Measurements from ENCODE around the gene PAXIP1. TPM values are rescaled to one million over a fixed set of nuclear protein-coding genes. Genes with fewer than 3 reads are reported as not detected.

PAXIP1 gene
- total and polyA plus RNA-seq, 10 of the 15 experiments (the other 5 are each of a cell fraction or from before 2014, with no cell fraction given) = 7.3 to 27.2 (median 18.1) TPM

GRCh38 chr7:154913638-154914307 is 89.2 kb downstream of the PAXIP1 start (continued):
- 0 out of 2 replicates have a peak, but pooled peaks have one; percentile 31 for TF ChIP-seq TCF12 (IDR thresholded peaks at IDR 0.05; ENCODE audit: low read depth, low read length)
- no peak for TF ChIP-seq ZBTB33 (IDR thresholded peaks at IDR 0.05)
- TF ChIP-seq USF1 (IDR thresholded peaks at IDR 0.05; ENCODE audit: borderline replicate concordance, extremely low read length, insufficient read depth, low read depth, low read length) = no peak
- TF ChIP-seq BHLHE40 (IDR thresholded peaks at IDR 0.05; ENCODE audit: borderline replicate concordance in 1 of 2, low read depth in 2 of 2, low read length in 1 of 2) = 0 out of 4 replicates have a peak, but pooled peaks of 1 of the 2 experiments have one; percentile 22
- no peak for TF ChIP-seq RFX5 (IDR thresholded peaks at IDR 0.05; ENCODE audit: low read depth, low read length)
- TF ChIP-seq NFYA (IDR thresholded peaks at IDR 0.05; ENCODE audit: borderline replicate concordance, low read depth, low read length) = no peak
- TF ChIP-seq NR2C2 (IDR thresholded peaks at IDR 0.05; ENCODE audit: borderline replicate concordance, control insufficient read depth, insufficient read length, low read depth) = no peak
- TF ChIP-seq E2F8 (IDR thresholded peaks at IDR 0.05; ENCODE audit: low read depth, partially characterized antibody) = no peak
- TF ChIP-seq YY1 (IDR thresholded peaks at IDR 0.05; ENCODE audit: low read depth, low read length) = 0 out of 2 replicates have a peak, but pooled peaks have one; percentile 35
- no peak for TF ChIP-seq MEF2A (IDR thresholded peaks at IDR 0.05; ENCODE audit: insufficient read depth, low read depth, low read length)
- peak; percentile 76 to 92 (median 88) for TF ChIP-seq CTCF (IDR thresholded peaks at IDR 0.05 in 2 of 3, conservative IDR thresholded peaks at IDR 0.05 in 1 of 3; ENCODE audit: control insufficient read depth in 2 of 3, extremely low read depth in 1 of 3, insufficient read depth in 1 of 3, low read depth in 3 of 3, low read length in 3 of 3)
- no peak for TF ChIP-seq BRCA1 (IDR thresholded peaks at IDR 0.05; ENCODE audit: low read depth, low read length)
- TF ChIP-seq EGR1 (IDR thresholded peaks at IDR 0.05; ENCODE audit: borderline replicate concordance in 1 of 2, low read depth in 2 of 2, low read length in 2 of 2) = no peak
- no peak for TF ChIP-seq E4F1 (IDR thresholded peaks at IDR 0.05; ENCODE audit: borderline replicate concordance, partially characterized antibody)
- no peak for TF ChIP-seq SMAD1 (IDR thresholded peaks at IDR 0.05; ENCODE audit: low read depth, partially characterized antibody)

Measured in GM12878 (cell line).